Nephron (organoid): ENCODE measurements around the gene CDH13.

Experiments used
- H3K27ac Mint-ChIP-seq, 3 experiments: 2 replicates each; pipeline ENCODE4 v1.8.0; 2020; ENCODE audit warnings: mixed read lengths in 3 of 3, mild to moderate bottlenecking in 2 of 3, moderate library complexity in 1 of 3
- H3K27me3 Mint-ChIP-seq: 2 replicates; pipeline ENCODE4 v1.8.0; 2021; ENCODE audit warnings: low read depth, mild to moderate bottlenecking, moderate library complexity, mixed read lengths
- H3K36me3 Mint-ChIP-seq: 2 replicates; pipeline ENCODE4 v1.8.0; 2020; ENCODE audit warnings: low read depth, mixed read lengths
- H3K4me1 Mint-ChIP-seq: 2 replicates; pipeline ENCODE4 v1.8.0; 2020; ENCODE audit warnings: mixed read lengths
- H3K4me3 Mint-ChIP-seq, 3 experiments: 2 replicates each; pipeline ENCODE4 v1.8.0; 2020; ENCODE audit warnings: mild to moderate bottlenecking in 3 of 3, mixed read lengths in 3 of 3, moderate library complexity in 2 of 3
- H3K9me3 Mint-ChIP-seq: 2 replicates; pipeline ENCODE4 v1.8.0; 2020; ENCODE audit warnings: mixed read lengths
- TF ChIP-seq, protein P1 (sequence below), 3 experiments: fragments of 200-600 bp; sonication (generic); IDR thresholded peaks; one replicate each; pipeline ENCODE4 v1.5.0; 2021; ENCODE audit warnings: antibody characterized with exemption in 3 of 3; ENCODE audit not compliant: unreplicated experiment in 3 of 3

The CDH13 gene

DNA sequence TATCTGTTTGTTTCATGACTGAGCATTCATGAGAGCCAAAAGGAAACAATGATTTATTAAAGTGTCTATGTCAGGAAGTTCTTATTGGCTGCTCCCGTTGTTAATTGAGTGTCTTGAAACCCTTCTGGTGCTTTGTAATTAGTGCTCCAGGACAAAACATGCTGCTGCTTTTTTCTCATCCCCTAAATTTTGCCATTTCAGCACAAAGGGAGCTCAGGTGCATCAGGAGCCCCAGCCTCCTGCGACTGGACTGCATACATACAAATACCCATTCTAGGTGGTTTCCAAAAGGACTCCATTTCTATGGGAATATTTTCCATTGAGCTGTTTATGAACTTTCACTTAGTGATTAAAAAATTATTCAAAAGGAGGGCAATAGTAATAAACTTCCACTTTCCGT, 354.0 kb downstream of the CDH13 start:
- Mint-ChIP-seq H3K27ac (no peak overlapping the region), H3K36me3 (no peaks in the 10 kb centered on the region), H3K4me1 (no peaks in the 10 kb centered on the region), H3K9me3 (peaks cover 8% of the 10 kb centered on the region), H3K4me3 (no peak overlapping the region), H3K27me3 (peaks cover 8% of the 10 kb centered on the region)
- TF ChIP-seq, protein P1, sequence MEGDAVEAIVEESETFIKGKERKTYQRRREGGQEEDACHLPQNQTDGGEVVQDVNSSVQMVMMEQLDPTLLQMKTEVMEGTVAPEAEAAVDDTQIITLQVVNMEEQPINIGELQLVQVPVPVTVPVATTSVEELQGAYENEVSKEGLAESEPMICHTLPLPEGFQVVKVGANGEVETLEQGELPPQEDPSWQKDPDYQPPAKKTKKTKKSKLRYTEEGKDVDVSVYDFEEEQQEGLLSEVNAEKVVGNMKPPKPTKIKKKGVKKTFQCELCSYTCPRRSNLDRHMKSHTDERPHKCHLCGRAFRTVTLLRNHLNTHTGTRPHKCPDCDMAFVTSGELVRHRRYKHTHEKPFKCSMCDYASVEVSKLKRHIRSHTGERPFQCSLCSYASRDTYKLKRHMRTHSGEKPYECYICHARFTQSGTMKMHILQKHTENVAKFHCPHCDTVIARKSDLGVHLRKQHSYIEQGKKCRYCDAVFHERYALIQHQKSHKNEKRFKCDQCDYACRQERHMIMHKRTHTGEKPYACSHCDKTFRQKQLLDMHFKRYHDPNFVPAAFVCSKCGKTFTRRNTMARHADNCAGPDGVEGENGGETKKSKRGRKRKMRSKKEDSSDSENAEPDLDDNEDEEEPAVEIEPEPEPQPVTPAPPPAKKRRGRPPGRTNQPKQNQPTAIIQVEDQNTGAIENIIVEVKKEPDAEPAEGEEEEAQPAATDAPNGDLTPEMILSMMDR (IDR thresholded peaks at IDR 0.05; ENCODE audit: unreplicated experiment in 3 of 3): no peak

DNA sequence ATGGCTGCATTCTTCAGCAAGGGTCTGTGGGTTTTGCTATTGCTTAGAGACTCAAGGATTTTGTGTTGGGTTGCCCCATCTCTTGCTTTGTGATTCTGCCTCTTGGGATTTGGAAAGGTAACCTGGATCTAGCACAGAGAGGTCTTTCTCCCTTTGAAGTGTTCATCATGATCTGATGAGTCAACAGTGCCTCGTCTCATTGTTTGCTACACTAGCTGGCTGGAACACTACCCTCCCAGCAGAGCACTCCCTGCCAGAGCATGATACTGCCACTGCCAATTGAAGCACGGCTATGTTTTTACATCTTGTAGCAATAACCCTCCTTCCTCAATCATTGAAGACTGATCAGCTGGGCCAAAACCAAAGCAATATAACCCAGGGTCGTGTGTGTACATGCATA, 361.0 kb downstream of the CDH13 start:
- H3K27me3 Mint-ChIP-seq: peaks cover 6% of the 10 kb centered on the region
- H3K36me3 Mint-ChIP-seq: no peaks in the 10 kb centered on the region
- no peaks in the 10 kb centered on the region for H3K9me3 Mint-ChIP-seq
- no peaks in the 10 kb centered on the region for H3K4me1 Mint-ChIP-seq
- H3K4me3 Mint-ChIP-seq: no peak overlapping the region
- TF ChIP-seq, protein P1 (IDR thresholded peaks at IDR 0.05; ENCODE audit: unreplicated experiment in 3 of 3): no peak
- H3K27ac Mint-ChIP-seq: no peak overlapping the region

DNA sequence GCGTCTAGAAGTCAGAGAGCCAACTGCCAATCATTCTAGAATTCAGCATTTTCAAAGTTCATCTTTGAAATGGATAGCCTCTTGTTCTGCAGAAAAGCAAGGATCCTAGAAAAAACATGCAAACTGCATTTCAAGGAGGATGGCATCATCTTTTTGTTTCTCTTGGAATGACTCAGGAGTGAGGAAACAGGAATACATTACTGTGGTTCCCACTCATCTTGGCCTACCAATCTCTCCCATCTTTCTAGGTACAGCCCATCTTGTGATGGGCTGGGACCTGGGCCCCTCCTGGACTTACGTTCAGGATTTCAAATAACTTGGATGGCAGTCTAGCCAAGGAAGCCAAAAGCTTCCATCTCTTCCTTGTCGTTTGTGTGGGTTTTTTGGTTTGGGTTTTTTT, 363.4 kb downstream of the CDH13 start:
- Mint-ChIP-seq H3K27ac (no peak overlapping the region), H3K27me3 (peaks cover 6% of the 10 kb centered on the region), H3K9me3 (no peaks in the 10 kb centered on the region), H3K4me3 (no peak overlapping the region), H3K4me1 (no peaks in the 10 kb centered on the region), H3K36me3 (no peaks in the 10 kb centered on the region)
- TF ChIP-seq, protein P1 (IDR thresholded peaks at IDR 0.05; ENCODE audit: unreplicated experiment in 3 of 3): no peak

DNA sequence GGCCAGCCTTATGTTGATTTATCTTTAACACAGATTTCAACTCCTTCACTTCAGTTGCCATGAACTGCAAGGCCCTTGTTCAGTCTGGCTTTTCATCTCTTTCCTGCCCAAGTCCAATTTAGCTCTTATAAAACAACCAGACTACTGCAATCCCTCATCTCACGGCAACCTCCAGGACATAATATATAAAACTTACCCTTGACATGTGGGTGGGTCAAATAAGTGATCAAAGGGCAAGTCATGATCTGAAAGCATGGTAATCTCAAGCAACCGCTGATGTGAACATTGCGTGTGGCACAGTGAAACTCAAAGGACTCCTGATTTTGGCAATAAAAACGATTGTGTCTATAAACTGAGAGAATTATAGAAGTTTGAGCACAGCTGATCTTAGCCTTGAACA, 364.6 kb downstream of the CDH13 start:
- Mint-ChIP-seq H3K27me3 (no peaks in the 10 kb centered on the region), H3K4me1 (no peaks in the 10 kb centered on the region), H3K4me3 (no peak overlapping the region), H3K27ac (no peak overlapping the region), H3K36me3 (no peaks in the 10 kb centered on the region), H3K9me3 (no peaks in the 10 kb centered on the region)
- TF ChIP-seq, protein P1 (IDR thresholded peaks at IDR 0.05; ENCODE audit: unreplicated experiment in 3 of 3): no peak

DNA sequence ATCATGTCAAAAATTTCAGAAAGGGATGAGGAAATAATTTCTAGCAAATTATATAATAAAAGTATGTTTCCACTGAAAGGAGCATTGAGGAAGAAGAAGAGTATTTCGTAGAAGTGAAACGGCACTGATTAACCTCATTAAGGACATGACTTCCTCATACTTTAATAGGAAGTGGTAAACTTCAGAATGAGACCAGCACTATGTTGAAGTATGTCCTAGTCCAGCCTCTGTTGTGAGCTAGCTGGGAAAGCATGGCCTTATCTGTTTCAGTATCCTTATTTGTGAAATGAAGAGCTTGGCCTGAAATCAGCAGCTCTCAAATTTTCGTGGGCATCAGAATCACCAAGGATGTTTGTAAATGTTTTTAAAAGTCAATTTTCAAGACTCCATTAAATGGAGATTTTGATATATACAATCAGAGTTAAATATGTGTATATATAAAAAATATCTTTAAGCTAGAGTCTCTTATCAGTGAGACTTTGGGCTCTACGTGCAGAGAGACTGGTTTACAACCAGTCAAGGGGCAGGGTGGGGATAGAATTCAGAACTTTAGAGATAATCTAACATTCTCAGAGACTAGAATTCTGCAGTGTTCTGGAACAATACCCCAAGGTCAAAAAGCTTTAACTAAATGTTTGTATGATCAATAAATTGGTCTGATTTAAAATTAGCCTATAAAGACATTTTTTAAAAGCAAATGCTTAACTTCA, 365.4 kb downstream of the CDH13 start:
- Mint-ChIP-seq H3K27ac (no peak overlapping the region), H3K9me3 (no peaks in the 10 kb centered on the region), H3K27me3 (no peaks in the 10 kb centered on the region), H3K4me1 (no peaks in the 10 kb centered on the region), H3K36me3 (no peaks in the 10 kb centered on the region), H3K4me3 (no peak overlapping the region)
- TF ChIP-seq, protein P1 (IDR thresholded peaks at IDR 0.05; ENCODE audit: unreplicated experiment in 3 of 3): no peak

DNA sequence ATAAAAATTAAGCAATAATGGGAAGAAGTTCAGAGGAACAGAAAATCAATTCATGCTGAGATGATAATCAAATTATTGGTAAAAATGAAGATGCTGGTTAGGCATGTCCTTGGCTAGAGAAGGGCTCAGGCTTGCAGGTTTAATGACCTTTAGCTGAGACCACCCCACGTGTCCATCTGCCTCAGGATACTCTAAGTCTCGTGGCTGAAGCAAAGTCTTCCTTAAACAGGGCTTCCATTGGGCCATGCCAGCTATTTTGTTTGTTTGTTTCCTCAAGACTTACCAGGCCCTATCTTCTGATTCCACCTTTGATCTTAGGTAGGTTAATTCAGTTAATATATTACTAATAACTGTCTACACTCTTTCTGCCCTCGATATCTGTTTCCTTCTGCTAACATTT, 366.0 kb downstream of the CDH13 start:
- Mint-ChIP-seq H3K27me3 (no peaks in the 10 kb centered on the region), H3K4me1 (no peaks in the 10 kb centered on the region), H3K9me3 (no peaks in the 10 kb centered on the region), H3K27ac (no peak overlapping the region), H3K36me3 (no peaks in the 10 kb centered on the region), H3K4me3 (no peak overlapping the region)
- TF ChIP-seq, protein P1 (IDR thresholded peaks at IDR 0.05; ENCODE audit: unreplicated experiment in 3 of 3): no peak
